ENCODE data around the gene GARS1. TPM values are rescaled to one million over a fixed set of nuclear protein-coding genes. Genes with fewer than 3 reads are reported as not detected.

Gene GARS1
- total and polyA plus RNA-seq, 9 of the 15 experiments (the other 6 are each of a cell fraction or from before 2014, with no cell fraction given), result 142 to 769 (median 272) TPM

GRCh38 chr7:30671793-30672465 is 77.3 kb downstream of the GARS1 start (continued):
- TF ChIP-seq ZBTB26 (CRISPR knock-in tag; IDR thresholded peaks at IDR 0.05), result no peak
- TF ChIP-seq GTF3C2 (IDR thresholded peaks at IDR 0.05; ENCODE audit: borderline replicate concordance, extremely low read depth, insufficient read length), result no peak
- TF ChIP-seq, protein P1, sequence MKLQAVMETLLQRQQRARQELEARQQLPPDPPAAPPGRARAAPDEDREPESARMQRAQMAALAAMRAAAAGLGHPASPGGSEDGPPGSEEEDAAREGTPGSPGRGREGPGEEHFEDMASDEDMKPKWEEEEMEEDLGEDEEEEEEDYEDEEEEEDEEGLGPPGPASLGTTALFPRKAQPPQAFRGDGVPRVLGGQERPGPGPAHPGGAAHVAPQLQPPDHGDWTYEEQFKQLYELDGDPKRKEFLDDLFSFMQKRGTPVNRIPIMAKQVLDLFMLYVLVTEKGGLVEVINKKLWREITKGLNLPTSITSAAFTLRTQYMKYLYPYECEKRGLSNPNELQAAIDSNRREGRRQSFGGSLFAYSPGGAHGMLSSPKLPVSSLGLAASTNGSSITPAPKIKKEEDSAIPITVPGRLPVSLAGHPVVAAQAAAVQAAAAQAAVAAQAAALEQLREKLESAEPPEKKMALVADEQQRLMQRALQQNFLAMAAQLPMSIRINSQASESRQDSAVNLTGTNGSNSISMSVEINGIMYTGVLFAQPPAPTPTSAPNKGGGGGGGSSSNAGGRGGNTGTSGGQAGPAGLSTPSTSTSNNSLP (IDR thresholded peaks at IDR 0.05; ENCODE audit: borderline replicate concordance, low read depth, low read length), result 0 out of 2 replicates have a peak, but pooled peaks have one; percentile 18
- TF ChIP-seq, protein P2, sequence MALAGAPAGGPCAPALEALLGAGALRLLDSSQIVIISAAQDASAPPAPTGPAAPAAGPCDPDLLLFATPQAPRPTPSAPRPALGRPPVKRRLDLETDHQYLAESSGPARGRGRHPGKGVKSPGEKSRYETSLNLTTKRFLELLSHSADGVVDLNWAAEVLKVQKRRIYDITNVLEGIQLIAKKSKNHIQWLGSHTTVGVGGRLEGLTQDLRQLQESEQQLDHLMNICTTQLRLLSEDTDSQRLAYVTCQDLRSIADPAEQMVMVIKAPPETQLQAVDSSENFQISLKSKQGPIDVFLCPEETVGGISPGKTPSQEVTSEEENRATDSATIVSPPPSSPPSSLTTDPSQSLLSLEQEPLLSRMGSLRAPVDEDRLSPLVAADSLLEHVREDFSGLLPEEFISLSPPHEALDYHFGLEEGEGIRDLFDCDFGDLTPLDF (CRISPR knock-in tag; IDR thresholded peaks at IDR 0.05), result peak; percentile 88
- peak; percentile 67; the same call in 1 of the 2 replicates for TF ChIP-seq ZNF668 (CRISPR knock-in tag; IDR thresholded peaks at IDR 0.05)
- TF ChIP-seq RBM22 (IDR thresholded peaks at IDR 0.05; ENCODE audit: low read depth, low read length, poor library complexity, severe bottlenecking), result no peak
- no peak for TF ChIP-seq CREBBP (IDR thresholded peaks at IDR 0.05; ENCODE audit: low read depth, low read length)
- TF ChIP-seq SMARCE1 (IDR thresholded peaks at IDR 0.05), result no peak
- TF ChIP-seq NRF1 (conservative IDR thresholded peaks at IDR 0.05 in 1 of 2, IDR thresholded peaks at IDR 0.05 in 1 of 2), result no peak
- no peak for TF ChIP-seq RB1 (IDR thresholded peaks at IDR 0.05; ENCODE audit: low read depth)
- peak; percentile 32; the same call in 1 of the 2 replicates for TF ChIP-seq ZFX (CRISPR knock-in tag; IDR thresholded peaks at IDR 0.05)
- TF ChIP-seq NFYB (IDR thresholded peaks at IDR 0.05; ENCODE audit: extremely low read depth, insufficient read length), result no peak
- no peak for TF ChIP-seq ZNF384 (IDR thresholded peaks at IDR 0.05; ENCODE audit: low read depth, low read length)
- TF ChIP-seq CUX1 (CRISPR knock-in tag; IDR thresholded peaks at IDR 0.05), result 0 out of 2 replicates have a peak, but pooled peaks have one; percentile 53
- no peak for TF ChIP-seq BCOR (IDR thresholded peaks at IDR 0.05)
